Upper lobe of right lung (tissue), 1 donor: ENCODE data around the gene PC. TPM values are rescaled to one million over a fixed set of nuclear protein-coding genes. Genes with fewer than 3 reads are reported as not detected.

Experiments used
- ATAC-seq: fragments of 200-7000 bp; cut with Tn5 transposase; one replicate; pipeline ENCODE4 v1.9.1; 2020; ENCODE audit warnings: mild to moderate bottlenecking, moderate library complexity
- DNase-seq: peaks from one replicate; pipeline ENCODE4 v3.0.0-alpha.2; 2020
- H3K27ac ChIP-seq: fragments of 200-600 bp; one replicate; pipeline ENCODE4 v1.8.0; 2022
- H3K27me3 ChIP-seq: fragments of 200-600 bp; one replicate; pipeline ENCODE4 v1.8.0; 2022; ENCODE audit warnings: mild to moderate bottlenecking
- H3K36me3 ChIP-seq: fragments of 200-600 bp; one replicate; pipeline ENCODE4 v1.8.0; 2022
- H3K4me1 ChIP-seq: fragments of 200-600 bp; one replicate; pipeline ENCODE4 v1.8.0; 2022
- H3K4me3 ChIP-seq: fragments of 200-600 bp; one replicate; pipeline ENCODE4 v1.8.0; 2022; ENCODE audit warnings: mild to moderate bottlenecking
- H3K9me3 ChIP-seq: fragments of 200-600 bp; one replicate; pipeline ENCODE4 v1.8.0; 2022
- CTCF ChIP-seq: fragments of 200-600 bp; IDR thresholded peaks from one replicate; pipeline ENCODE4 v1.8.0; 2022; ENCODE audit warnings: antibody characterized with exemption
- intact Hi-C: fragments of 100-400 bp; cut with DNase I; formaldehyde crosslinking; loops from one replicate; pipeline ENCODE4 v1.11.0; 2022
- total RNA-seq: library from RNA; stranded (reverse); fragmentation: NEBNext Ultra II Directional; extraction: Animal tissue kit (Norgen Biotek cat#: 25700); gene quantifications from one replicate; pipeline ENCODE4 v1.2.1, GENCODE V29; 2021
- donor health status: DM: no; HTN: yes; CAD: no; lungs with severe emphysema.

The PC gene
- total RNA-seq, 1 donor from 2014 or later: 12.7 TPM

GRCh38 chr11:66938582-66939135, 19.5 kb downstream of the PC start:
- no peaks in the 10 kb centered on the region for H3K36me3 ChIP-seq
- no peaks in the 10 kb centered on the region for H3K4me1 ChIP-seq
- no peak for TF ChIP-seq CTCF
- DNase-seq (no peak), ATAC-seq (no peak)
- H3K27ac ChIP-seq: no peak overlapping the region
- no peak overlapping the region for H3K4me3 ChIP-seq
- intact Hi-C loops: no loop called here
- no peaks in the 10 kb centered on the region for H3K9me3 ChIP-seq
- no peaks in the 10 kb centered on the region for H3K27me3 ChIP-seq

DNA sequence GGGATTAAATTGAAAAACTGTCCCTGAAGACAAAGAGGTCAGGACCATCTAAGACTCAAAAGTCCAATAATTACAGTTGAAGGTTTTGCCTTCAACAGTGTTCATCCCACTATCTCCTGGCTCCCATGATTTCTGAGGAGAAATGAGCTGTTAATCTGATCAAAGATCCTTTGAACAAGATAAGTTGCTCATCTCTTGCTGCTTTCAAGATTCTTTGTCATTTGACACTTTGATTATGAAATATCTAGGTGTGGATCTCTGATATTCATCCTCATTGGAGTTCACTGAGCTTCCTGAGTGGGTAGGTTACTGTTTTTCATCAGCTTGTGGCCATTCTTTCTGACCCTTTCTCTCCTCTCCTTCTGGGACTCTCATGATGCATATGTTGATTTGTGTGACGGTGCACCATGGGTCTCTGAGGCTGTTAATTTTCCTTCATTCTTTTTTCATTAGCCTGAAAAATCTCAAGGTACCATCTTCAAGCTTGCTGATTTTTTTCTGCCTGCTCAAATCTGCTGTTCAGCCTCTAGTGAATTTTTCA, 20.9 kb downstream of the PC start:
- Histone ChIP-seq H3K9me3 (no peaks in the 10 kb centered on the region), H3K27ac (no peak overlapping the region), H3K4me1 (no peaks in the 10 kb centered on the region), H3K27me3 (no peaks in the 10 kb centered on the region), H3K36me3 (no peaks in the 10 kb centered on the region), H3K4me3 (no peak overlapping the region)
- no peak for ATAC-seq
- no peak for DNase-seq
- intact Hi-C loops: no loop called here
- no peak for TF ChIP-seq CTCF

- no peaks in the 10 kb centered on the region for H3K4me1 ChIP-seq
- no peak for TF ChIP-seq CTCF
- H3K36me3 ChIP-seq: no peaks in the 10 kb centered on the region
- H3K27ac ChIP-seq: no peak overlapping the region
- ATAC-seq: no peak
- H3K9me3 ChIP-seq: no peaks in the 10 kb centered on the region
- DNase-seq: no peak
- intact Hi-C loops: no loop called here
- H3K27me3 ChIP-seq: no peaks in the 10 kb centered on the region
- no peak overlapping the region for H3K4me3 ChIP-seq
These were observed 21.9 kb downstream of the PC start for GRCh38 chr11:66936311-66936711.

- TF ChIP-seq CTCF: no peak
- ATAC-seq (no peak), DNase-seq (no peak)
- Histone ChIP-seq H3K27me3 (no peaks in the 10 kb centered on the region), H3K4me1 (no peaks in the 10 kb centered on the region), H3K27ac (no peak overlapping the region), H3K36me3 (no peaks in the 10 kb centered on the region), H3K4me3 (no peak overlapping the region), H3K9me3 (no peaks in the 10 kb centered on the region)
- intact Hi-C loops: no loop called here
These were observed 23.0 kb downstream of the PC start for GRCh38 chr11:66934950-66935779.

GRCh38 chr11:66933531-66933930, 24.7 kb downstream of the PC start:
- Histone ChIP-seq H3K27ac (no peak overlapping the region), H3K27me3 (no peaks in the 10 kb centered on the region), H3K4me3 (no peak overlapping the region), H3K4me1 (no peaks in the 10 kb centered on the region), H3K9me3 (no peaks in the 10 kb centered on the region), H3K36me3 (no peaks in the 10 kb centered on the region)
- no peak for ATAC-seq
- intact Hi-C loops: no loop called here
- no peak for TF ChIP-seq CTCF
- DNase-seq: no peak
